Cardiac muscle cell (in vitro differentiated cells and primary cell): ENCODE measurements around the gene TMEM207. TPM values are rescaled to one million over a fixed set of nuclear protein-coding genes. Genes with fewer than 3 reads are reported as not detected.
A peak's percentile ranks its signal among the peaks of the same experiment; 100 is the strongest.

Experiments used
- DNase-seq, 2 donors: peaks; one replicate each; pipeline versions ENCODE4 v3.0.0 to v3.0.0-alpha.2; 2010 to 2017; ENCODE audit warnings: low read depth in 1 of 2, low spot score in 1 of 2
- H3K27ac ChIP-seq: fragments of 200-600 bp; sonication (generic); 2 replicates; pipeline ENCODE4 v1.5.1; 2016
- H3K27me3 ChIP-seq: fragments of 200-600 bp; sonication (generic); 2 replicates; pipeline ENCODE4 v1.6.0; 2016; ENCODE audit warnings: control low read depth
- H3K36me3 ChIP-seq: fragments of 200-600 bp; sonication (generic); 2 replicates; pipeline ENCODE4 v1.5.1; 2016; ENCODE audit warnings: control low read depth
- H3K4me1 ChIP-seq: fragments of 200-600 bp; sonication (generic); 2 replicates; pipeline ENCODE4 v1.8.1; 2017; ENCODE audit warnings: low read depth, mild to moderate bottlenecking, mixed run types
- H3K4me3 ChIP-seq: fragments of 200-600 bp; sonication (generic); 2 replicates; pipeline ENCODE4 v1.5.1; 2016; ENCODE audit warnings: mild to moderate bottlenecking
- H3K9me3 ChIP-seq: fragments of 200-600 bp; sonication (generic); 2 replicates; pipeline ENCODE4 v1.5.1; 2017; ENCODE audit warnings: low read depth, mild to moderate bottlenecking, control low read depth
- polyA plus RNA-seq: library from polyadenylated mRNA; unstranded; fragments of >200 nt; fragmentation: Nextera tagmentation; extraction: Ambion mirVana; gene quantifications from 2 replicates; pipeline ENCODE4 v1.2.1, GENCODE V29; 2016
- total RNA-seq: library from RNA; depleted of rRNA; stranded (reverse); fragments of >200 nt; gene quantifications from 2 replicates; pipeline ENCODE4 v1.2.3, GENCODE V29; 2016
- TF ChIP-seq, protein P1 (sequence below): IDR thresholded peaks from 2 replicates; pipeline ENCODE4 v1.5.1; 2012; ENCODE audit warnings: low read depth, mild to moderate bottlenecking, low read length

Gene TMEM207
- total and polyA plus RNA-seq, 2 experiments from 2014 or later = not detected

DNA sequence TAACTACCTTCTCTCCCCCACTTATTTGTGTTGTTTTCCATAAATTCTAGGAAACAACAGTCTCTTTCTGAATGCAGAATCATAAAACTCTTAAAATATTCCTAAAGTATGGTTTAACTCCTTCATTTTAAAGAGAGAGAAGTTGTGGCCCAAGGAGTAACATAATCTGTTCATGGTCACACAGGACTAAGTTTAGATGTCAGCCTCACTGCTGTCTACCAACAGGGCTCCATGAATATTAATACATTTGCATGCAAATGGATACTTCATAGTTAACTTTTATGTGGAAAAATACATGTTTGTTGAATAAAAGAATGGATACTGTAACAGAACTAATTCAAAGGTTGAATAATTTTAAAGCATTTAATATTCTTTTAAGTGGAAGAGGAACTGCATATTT lies 45.7 kb upstream of the TMEM207 start:
- H3K27ac ChIP-seq = no peak overlapping the region
- H3K27me3 ChIP-seq = no peaks in the 10 kb centered on the region
- H3K4me1 ChIP-seq = peaks cover 16% of the 10 kb centered on the region
- no peak for DNase-seq
- no peak overlapping the region for H3K4me3 ChIP-seq
- TF ChIP-seq, protein P1, sequence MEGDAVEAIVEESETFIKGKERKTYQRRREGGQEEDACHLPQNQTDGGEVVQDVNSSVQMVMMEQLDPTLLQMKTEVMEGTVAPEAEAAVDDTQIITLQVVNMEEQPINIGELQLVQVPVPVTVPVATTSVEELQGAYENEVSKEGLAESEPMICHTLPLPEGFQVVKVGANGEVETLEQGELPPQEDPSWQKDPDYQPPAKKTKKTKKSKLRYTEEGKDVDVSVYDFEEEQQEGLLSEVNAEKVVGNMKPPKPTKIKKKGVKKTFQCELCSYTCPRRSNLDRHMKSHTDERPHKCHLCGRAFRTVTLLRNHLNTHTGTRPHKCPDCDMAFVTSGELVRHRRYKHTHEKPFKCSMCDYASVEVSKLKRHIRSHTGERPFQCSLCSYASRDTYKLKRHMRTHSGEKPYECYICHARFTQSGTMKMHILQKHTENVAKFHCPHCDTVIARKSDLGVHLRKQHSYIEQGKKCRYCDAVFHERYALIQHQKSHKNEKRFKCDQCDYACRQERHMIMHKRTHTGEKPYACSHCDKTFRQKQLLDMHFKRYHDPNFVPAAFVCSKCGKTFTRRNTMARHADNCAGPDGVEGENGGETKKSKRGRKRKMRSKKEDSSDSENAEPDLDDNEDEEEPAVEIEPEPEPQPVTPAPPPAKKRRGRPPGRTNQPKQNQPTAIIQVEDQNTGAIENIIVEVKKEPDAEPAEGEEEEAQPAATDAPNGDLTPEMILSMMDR = no peak
- H3K36me3 ChIP-seq = no peaks in the 10 kb centered on the region
- H3K9me3 ChIP-seq = no peaks in the 10 kb centered on the region

DNA sequence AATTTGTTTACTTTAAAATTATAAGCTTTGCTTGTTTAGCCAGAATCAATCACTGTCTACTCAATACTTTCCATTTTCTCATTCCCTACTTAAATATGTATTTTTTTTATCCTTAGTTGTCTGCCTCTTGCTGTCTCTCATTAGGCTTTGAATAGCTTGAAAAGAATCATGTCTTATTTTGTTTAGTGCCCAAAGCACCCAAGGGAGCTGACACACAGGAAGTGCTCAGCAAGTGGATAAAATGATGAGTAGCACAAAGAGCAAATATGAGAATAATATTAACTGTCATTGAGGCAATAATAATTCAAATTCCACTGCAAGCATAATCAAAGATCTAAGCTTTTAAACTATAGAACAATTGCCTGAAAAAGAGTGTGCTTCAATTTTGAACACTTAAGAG lies 45.2 kb upstream of the TMEM207 start:
- Histone ChIP-seq H3K4me1 (peaks cover 16% of the 10 kb centered on the region), H3K27ac (no peak overlapping the region), H3K36me3 (no peaks in the 10 kb centered on the region), H3K9me3 (no peaks in the 10 kb centered on the region), H3K4me3 (no peak overlapping the region), H3K27me3 (no peaks in the 10 kb centered on the region)
- no peak for DNase-seq
- TF ChIP-seq, protein P1 = no peak

DNA sequence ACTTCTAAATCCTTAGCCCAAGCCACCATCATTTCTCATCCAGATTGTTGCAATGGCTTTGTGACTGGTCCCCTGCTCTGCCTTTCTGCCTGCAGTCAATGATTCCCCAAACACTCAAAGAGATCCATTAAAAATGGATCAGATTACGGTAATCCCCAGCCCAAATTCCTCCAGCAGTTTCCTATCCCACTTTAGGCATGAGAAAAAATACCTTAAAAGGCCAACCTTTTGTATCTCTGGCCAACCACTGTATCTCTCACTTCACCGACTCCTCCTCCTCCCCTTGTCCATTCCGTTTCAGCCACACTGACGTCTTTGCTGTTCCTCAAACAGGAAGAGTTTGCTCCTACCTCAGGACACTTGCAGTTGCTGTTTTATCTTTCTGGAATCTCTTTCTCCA lies 43.3 kb upstream of the TMEM207 start:
- no peaks in the 10 kb centered on the region for H3K9me3 ChIP-seq
- H3K36me3 ChIP-seq = no peaks in the 10 kb centered on the region
- TF ChIP-seq, protein P1 = no peak
- H3K27ac ChIP-seq = no peak overlapping the region
- peaks cover 16% of the 10 kb centered on the region for H3K4me1 ChIP-seq
- H3K27me3 ChIP-seq = no peaks in the 10 kb centered on the region
- no peak overlapping the region for H3K4me3 ChIP-seq
- DNase-seq = no peak

DNA sequence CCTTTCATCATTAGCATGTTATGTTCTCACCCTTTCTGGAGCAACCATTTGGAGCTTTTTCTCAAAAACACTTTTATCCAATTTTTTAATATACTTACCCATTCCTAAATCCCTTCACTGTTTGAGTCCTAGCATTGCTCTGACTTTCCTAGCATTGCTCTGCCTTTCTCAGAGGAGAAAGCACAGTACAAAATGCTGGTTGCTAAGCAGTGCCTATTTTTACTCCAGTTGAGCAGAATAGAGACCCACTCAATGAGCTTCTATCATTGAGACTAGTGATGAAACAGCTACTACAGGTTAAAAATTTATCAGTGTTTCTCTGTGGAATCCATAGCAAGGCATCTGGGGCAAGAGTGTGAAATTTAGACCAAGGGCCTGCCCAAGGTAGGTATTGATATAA lies 42.4 kb upstream of the TMEM207 start:
- no peaks in the 10 kb centered on the region for H3K9me3 ChIP-seq
- no peak for DNase-seq
- H3K4me3 ChIP-seq = no peak overlapping the region
- no peaks in the 10 kb centered on the region for H3K27me3 ChIP-seq
- TF ChIP-seq, protein P1 = no peak
- H3K27ac ChIP-seq = peak overlapping the region; percentile 18
- peaks cover 19% of the 10 kb centered on the region for H3K4me1 ChIP-seq
- H3K36me3 ChIP-seq = no peaks in the 10 kb centered on the region

DNA sequence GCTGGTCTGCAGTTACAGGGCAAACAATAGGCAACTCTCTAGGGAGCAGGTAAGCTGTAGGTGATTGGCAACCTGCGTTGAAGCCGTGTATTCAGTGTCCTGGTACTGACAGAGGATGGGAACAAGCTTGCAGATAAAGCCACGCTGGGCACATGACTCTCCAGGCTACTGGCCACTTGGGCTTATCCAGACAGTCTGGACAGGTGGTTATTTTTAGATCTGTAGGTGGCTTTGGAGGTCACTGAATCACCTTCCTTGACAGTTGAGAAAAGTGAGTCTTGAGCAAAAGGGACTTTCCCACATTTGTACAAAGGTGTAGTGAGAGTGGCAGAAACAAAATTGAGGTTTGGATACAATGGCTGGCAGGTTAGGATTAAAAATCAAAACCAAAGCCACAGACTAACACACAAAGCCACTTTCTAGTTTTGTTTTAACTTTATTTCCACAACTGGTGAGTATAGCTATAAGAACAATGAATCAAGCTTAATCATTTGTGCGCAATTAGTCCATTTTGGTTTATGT lies 41.9 kb upstream of the TMEM207 start:
- H3K36me3 ChIP-seq = no peaks in the 10 kb centered on the region
- H3K4me3 ChIP-seq = no peak overlapping the region
- no peaks in the 10 kb centered on the region for H3K27me3 ChIP-seq
- DNase-seq = peak in 1 of 2 donors; percentile 36
- H3K4me1 ChIP-seq = peaks cover 22% of the 10 kb centered on the region
- TF ChIP-seq, protein P1 = no peak
- H3K27ac ChIP-seq = peak overlapping the region; percentile 18
- no peaks in the 10 kb centered on the region for H3K9me3 ChIP-seq
